ENCODE measurements around the gene SLC25A28.

- TF ChIP-seq POLR2AphosphoS5 (IDR thresholded peaks at IDR 0.05) (no peak), CTCF (IDR thresholded peaks at IDR 0.05) (no peak), EP300 (IDR thresholded peaks at IDR 0.05; ENCODE audit: low read depth) (no peak)
Observed at GRCh38 chr10:99631496-99631895, 11.3 kb upstream of the SLC25A28 start.

Data from transverse colon (tissue), 4 donors.